Measurements from ENCODE around the gene ITIH6.
"Not testable (repeated sequence)": the region's sequence is repeated elsewhere in the genome, so short reads cannot be mapped to it uniquely, and the experiment has no call there.

The ITIH6 gene

GRCh38 chrX:54799046-54799445 is 991 bp upstream of the ITIH6 start:
- Histone ChIP-seq H3K4me3 (ENCODE audit: low read length in 2 of 2) (no peak overlapping the region), H3K9me3 (ENCODE audit: control insufficient read depth in 2 of 2, low read length in 2 of 2) (no peaks in the 10 kb centered on the region), H3K27me3 (ENCODE audit: control insufficient read depth in 1 of 2, insufficient read depth in 2 of 2, low read length in 2 of 2) (peaks cover 0 to 2% of the 10 kb centered on the region in 2 donors)

GRCh38 chrX:54794795-54795194 is 3.3 kb downstream of the ITIH6 start:
- Histone ChIP-seq H3K27me3 (ENCODE audit: control insufficient read depth in 1 of 2, insufficient read depth in 2 of 2, low read length in 2 of 2) (peaks cover 0 to 6% of the 10 kb centered on the region in 2 donors), H3K27ac (ENCODE audit: low read length) (no peak overlapping the region), H3K9ac (ENCODE audit: low read length in 2 of 2) (no peak overlapping the region), H3K4me3 (ENCODE audit: low read length in 2 of 2) (no peak overlapping the region), H3K9me3 (ENCODE audit: control insufficient read depth in 2 of 2, low read length in 2 of 2) (no peaks in the 10 kb centered on the region), H3K36me3 (ENCODE audit: control insufficient read depth in 2 of 2, insufficient read depth in 2 of 2, low read length in 2 of 2) (no peaks in the 10 kb centered on the region), H3K4me1 (ENCODE audit: control insufficient read depth, insufficient read depth, low read length) (no peaks in the 10 kb centered on the region)

More at GRCh38 chrX:54799046-54799445, 991 bp upstream of the ITIH6 start:
- H3K27ac ChIP-seq (ENCODE audit: low read length) = no peak overlapping the region
- H3K9ac ChIP-seq (ENCODE audit: low read length in 2 of 2) = no peak overlapping the region
- H3K36me3 ChIP-seq (ENCODE audit: control insufficient read depth in 2 of 2, insufficient read depth in 2 of 2, low read length in 2 of 2) = no peaks in the 10 kb centered on the region
- no peaks in the 10 kb centered on the region for H3K4me1 ChIP-seq (ENCODE audit: control insufficient read depth, insufficient read depth, low read length)

DNA sequence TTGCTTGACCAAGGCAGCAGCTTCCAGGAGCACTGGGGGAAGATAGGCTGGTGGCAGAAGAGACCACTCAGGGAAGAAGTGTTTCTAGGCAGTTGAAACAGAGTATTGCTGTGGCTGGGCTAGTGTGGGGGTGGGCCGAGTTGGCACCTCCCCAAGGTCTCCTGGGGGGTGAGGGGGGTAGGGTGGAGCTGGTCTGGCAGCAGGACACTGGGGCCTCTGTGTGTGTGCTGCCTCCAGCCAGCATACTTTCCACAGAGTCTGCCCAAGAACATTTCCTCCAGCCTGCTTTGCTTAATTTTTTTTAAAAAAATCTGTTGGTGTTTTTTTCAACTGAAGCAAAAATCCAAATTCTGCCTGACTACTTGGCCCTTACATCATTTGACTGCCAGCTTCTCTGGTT is 4.0 kb downstream of the ITIH6 start:
- Histone ChIP-seq H3K36me3 (ENCODE audit: control insufficient read depth in 2 of 2, insufficient read depth in 2 of 2, low read length in 2 of 2) (no peaks in the 10 kb centered on the region), H3K4me3 (ENCODE audit: low read length in 2 of 2) (no peak overlapping the region), H3K27ac (ENCODE audit: low read length) (no peak overlapping the region), H3K9ac (ENCODE audit: low read length in 2 of 2) (no peak overlapping the region), H3K9me3 (ENCODE audit: control insufficient read depth in 2 of 2, low read length in 2 of 2) (no peaks in the 10 kb centered on the region), H3K4me1 (ENCODE audit: control insufficient read depth, insufficient read depth, low read length) (no peaks in the 10 kb centered on the region), H3K27me3 (ENCODE audit: control insufficient read depth in 1 of 2, insufficient read depth in 2 of 2, low read length in 2 of 2) (peaks cover 0 to 6% of the 10 kb centered on the region in 2 donors)

DNA sequence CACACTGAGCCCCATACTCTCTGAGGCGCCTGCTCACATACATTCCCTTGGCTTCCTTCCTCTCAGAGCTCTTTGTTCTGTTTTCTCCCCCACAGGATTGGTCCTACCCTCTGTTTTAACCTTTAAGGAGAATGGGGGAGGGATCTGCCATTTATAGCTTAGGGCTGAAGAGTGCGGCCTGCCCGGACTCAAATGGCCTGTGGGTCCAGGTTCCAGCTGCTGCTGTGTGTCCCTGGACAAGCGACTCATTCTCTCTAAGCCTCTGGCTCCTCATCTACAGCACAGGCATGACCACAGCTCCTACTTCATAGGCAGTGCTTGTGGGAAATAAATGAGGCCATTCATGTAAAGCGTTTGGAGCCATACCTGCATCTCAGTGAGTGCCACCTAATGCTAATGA is 8.7 kb downstream of the ITIH6 start:
- not testable (repeated sequence) for H3K4me1 ChIP-seq (ENCODE audit: control insufficient read depth, insufficient read depth, low read length); H3K9me3 ChIP-seq (ENCODE audit: control insufficient read depth in 2 of 2, low read length in 2 of 2); H3K27me3 ChIP-seq (ENCODE audit: control insufficient read depth in 1 of 2, insufficient read depth in 2 of 2, low read length in 2 of 2); H3K9ac ChIP-seq (ENCODE audit: low read length in 2 of 2); H3K27ac ChIP-seq (ENCODE audit: low read length); H3K4me3 ChIP-seq (ENCODE audit: low read length in 2 of 2); H3K36me3 ChIP-seq (ENCODE audit: control insufficient read depth in 2 of 2, insufficient read depth in 2 of 2, low read length in 2 of 2)

DNA sequence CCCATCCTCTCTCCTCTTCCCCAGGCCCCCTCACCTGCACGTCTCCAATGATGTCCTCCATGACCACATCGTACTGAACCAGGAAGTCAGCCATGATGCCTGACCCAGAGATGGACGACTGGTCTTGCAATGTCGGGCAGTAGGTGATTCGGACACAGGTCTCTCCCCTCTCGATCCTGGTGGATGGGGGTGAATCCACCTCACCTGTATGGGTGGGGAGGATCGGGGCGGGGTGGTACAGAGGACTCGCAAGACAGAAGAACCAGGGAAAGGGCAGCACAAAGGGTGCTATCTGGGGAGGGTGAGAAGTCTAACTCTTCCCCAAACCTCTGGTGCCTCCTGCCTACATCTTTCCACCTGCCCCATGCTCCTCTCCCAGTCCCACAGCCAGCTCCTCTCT is 9.6 kb downstream of the ITIH6 start:
- H3K36me3 ChIP-seq (ENCODE audit: control insufficient read depth in 2 of 2, insufficient read depth in 2 of 2, low read length in 2 of 2) = no peaks in the 10 kb centered on the region
- H3K4me3 ChIP-seq (ENCODE audit: low read length in 2 of 2) = no peak overlapping the region
- no peak overlapping the region for H3K9ac ChIP-seq (ENCODE audit: low read length in 2 of 2)
- H3K9me3 ChIP-seq (ENCODE audit: control insufficient read depth in 2 of 2, low read length in 2 of 2) = no peaks in the 10 kb centered on the region
- no peaks in the 10 kb centered on the region for H3K4me1 ChIP-seq (ENCODE audit: control insufficient read depth, insufficient read depth, low read length)
- no peak overlapping the region for H3K27ac ChIP-seq (ENCODE audit: low read length)
- peaks cover 0 to 4% of the 10 kb centered on the region in 2 donors for H3K27me3 ChIP-seq (ENCODE audit: control insufficient read depth in 1 of 2, insufficient read depth in 2 of 2, low read length in 2 of 2)

- Histone ChIP-seq H3K4me3 (ENCODE audit: low read length in 2 of 2) (no peak overlapping the region), H3K27me3 (ENCODE audit: control insufficient read depth in 1 of 2, insufficient read depth in 2 of 2, low read length in 2 of 2) (peaks cover 0 to 4% of the 10 kb centered on the region in 2 donors), H3K9ac (ENCODE audit: low read length in 2 of 2) (no peak overlapping the region), H3K36me3 (ENCODE audit: control insufficient read depth in 2 of 2, insufficient read depth in 2 of 2, low read length in 2 of 2) (no peaks in the 10 kb centered on the region), H3K27ac (ENCODE audit: low read length) (no peak overlapping the region), H3K9me3 (ENCODE audit: control insufficient read depth in 2 of 2, low read length in 2 of 2) (no peaks in the 10 kb centered on the region), H3K4me1 (ENCODE audit: control insufficient read depth, insufficient read depth, low read length) (no peaks in the 10 kb centered on the region)
These were observed 11.1 kb downstream of the ITIH6 start for GRCh38 chrX:54786967-54787366.

DNA sequence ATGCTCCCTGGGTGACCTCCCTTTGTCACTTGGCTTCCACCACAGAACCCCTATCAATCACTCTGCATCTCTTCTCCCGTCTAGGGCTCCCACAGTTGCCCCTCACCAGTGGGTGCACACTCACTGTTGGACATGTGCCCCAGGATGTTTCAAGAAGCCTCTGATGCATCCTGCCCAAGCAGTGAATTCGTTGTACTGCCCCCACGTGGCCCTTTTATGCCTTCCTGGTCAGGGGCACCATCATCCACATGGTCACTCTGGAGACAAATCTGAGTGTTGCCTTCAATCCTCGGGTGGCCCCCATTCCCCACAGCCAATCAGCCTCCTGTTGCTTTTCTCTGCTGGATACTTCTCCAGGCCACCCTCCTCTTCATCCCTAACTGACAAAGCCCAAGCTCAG is 12.2 kb downstream of the ITIH6 start:
- peaks cover 0 to 4% of the 10 kb centered on the region in 2 donors for H3K27me3 ChIP-seq (ENCODE audit: control insufficient read depth in 1 of 2, insufficient read depth in 2 of 2, low read length in 2 of 2)

DNA sequence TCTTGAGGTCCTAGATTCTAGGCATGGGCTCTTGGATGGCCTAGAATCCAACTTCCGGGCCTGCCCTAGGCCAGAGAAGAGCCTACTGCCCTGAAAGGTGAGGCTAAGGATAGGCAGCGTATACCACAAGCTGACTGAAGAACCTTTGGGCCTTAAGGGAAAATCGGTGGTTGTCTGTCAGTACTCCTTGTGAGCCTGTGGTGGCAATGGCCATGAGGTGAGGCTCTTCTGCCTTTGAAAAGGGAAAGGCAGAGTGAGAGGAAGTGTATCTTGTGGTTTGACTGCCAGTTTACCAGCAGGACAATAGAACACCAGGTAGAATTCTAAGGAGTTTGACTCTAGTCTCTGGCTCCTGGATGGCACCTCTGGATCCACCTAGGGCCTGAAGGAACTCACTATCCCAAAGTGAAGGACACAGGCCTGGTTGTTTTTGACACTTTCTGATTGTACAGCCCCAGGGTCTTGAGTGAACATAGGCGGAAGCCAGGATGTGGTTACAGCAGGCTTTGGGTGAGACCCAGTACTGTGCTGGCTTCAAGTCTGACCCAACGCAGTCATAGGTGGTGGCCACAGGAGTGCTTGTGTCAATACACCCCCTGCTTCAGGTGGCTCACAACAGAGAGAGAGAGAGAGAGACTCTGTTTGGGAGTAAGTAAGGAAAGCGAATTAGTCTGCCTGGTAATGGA is 20.9 kb downstream of the ITIH6 start:
- Histone ChIP-seq H3K36me3 (ENCODE audit: control insufficient read depth in 2 of 2, insufficient read depth in 2 of 2, low read length in 2 of 2) (no peaks in the 10 kb centered on the region), H3K27ac (ENCODE audit: low read length) (no peak overlapping the region), H3K4me3 (ENCODE audit: low read length in 2 of 2) (no peak overlapping the region), H3K9ac (ENCODE audit: low read length in 2 of 2) (no peak overlapping the region), H3K27me3 (ENCODE audit: control insufficient read depth in 1 of 2, insufficient read depth in 2 of 2, low read length in 2 of 2) (peaks cover 0 to 10% of the 10 kb centered on the region in 2 donors), H3K9me3 (ENCODE audit: control insufficient read depth in 2 of 2, low read length in 2 of 2) (no peaks in the 10 kb centered on the region), H3K4me1 (ENCODE audit: control insufficient read depth, insufficient read depth, low read length) (peaks cover 2% of the 10 kb centered on the region)

More for the DNA sequence above, 12.2 kb downstream of the ITIH6 start:
- Histone ChIP-seq H3K4me3 (ENCODE audit: low read length in 2 of 2) (no peak overlapping the region), H3K9ac (ENCODE audit: low read length in 2 of 2) (no peak overlapping the region), H3K36me3 (ENCODE audit: control insufficient read depth in 2 of 2, insufficient read depth in 2 of 2, low read length in 2 of 2) (no peaks in the 10 kb centered on the region), H3K27ac (ENCODE audit: low read length) (no peak overlapping the region), H3K9me3 (ENCODE audit: control insufficient read depth in 2 of 2, low read length in 2 of 2) (no peaks in the 10 kb centered on the region), H3K4me1 (ENCODE audit: control insufficient read depth, insufficient read depth, low read length) (no peaks in the 10 kb centered on the region)

DNA sequence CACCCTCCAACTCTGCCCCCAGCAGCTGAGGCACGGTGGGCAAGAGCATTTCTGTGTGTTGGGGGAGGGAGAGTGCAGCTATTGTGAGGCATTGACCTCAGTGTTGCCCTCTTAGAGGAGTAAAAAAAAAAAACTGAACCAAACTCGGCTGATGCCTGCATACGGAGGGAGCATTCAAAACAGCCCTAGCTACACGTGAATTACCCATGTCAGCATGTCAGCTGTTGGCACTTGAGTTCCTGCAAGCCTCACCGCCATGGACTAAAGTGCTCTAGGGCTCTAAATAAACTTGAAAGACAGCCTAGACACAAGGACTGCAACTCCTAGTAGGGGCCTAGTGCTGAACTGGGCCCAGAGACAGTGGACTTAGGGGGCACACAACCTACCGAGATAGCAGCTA is 22.0 kb downstream of the ITIH6 start:
- Histone ChIP-seq H3K27me3 (ENCODE audit: control insufficient read depth in 1 of 2, insufficient read depth in 2 of 2, low read length in 2 of 2) (peaks cover 0 to 10% of the 10 kb centered on the region in 2 donors), H3K27ac (ENCODE audit: low read length) (no peak overlapping the region), H3K9me3 (ENCODE audit: control insufficient read depth in 2 of 2, low read length in 2 of 2) (no peaks in the 10 kb centered on the region), H3K9ac (ENCODE audit: low read length in 2 of 2) (no peak overlapping the region), H3K4me1 (ENCODE audit: control insufficient read depth, insufficient read depth, low read length) (peaks cover 2% of the 10 kb centered on the region), H3K36me3 (ENCODE audit: control insufficient read depth in 2 of 2, insufficient read depth in 2 of 2, low read length in 2 of 2) (no peaks in the 10 kb centered on the region), H3K4me3 (ENCODE audit: low read length in 2 of 2) (no peak overlapping the region)

DNA sequence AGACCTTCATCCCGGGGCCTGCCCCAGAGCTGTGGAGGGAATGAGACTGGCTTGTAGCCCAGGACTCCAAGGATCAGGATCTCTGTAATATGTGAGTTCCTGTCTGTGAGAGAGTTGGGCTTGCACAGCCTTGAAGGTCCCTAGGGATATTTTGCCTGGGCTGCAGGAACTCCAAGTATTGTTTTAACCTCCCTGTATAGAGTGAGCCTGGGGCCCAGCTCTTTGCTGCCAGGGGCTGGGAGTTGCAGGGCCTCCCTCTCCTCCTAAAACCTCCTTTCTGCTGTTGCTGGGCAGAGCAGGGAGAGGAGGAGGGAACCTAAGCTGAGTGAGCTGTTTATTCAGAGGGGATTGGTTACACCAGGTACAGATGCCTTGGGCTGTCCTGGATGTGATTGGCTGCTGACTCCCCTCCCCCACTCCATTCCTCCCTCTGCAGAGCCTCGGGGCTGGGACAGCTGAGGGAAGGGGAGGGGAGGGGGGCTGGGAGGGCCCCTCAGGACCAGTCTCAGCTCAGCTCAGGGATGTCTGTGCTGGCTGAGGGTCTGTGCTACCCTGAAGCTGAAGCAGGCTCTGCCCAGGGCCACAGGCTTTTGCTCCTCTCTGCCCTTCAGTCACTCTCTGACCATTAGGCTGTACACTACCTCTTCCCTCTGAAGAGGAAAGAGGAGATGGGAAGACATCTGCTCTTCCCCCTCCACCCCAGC is 23.5 kb downstream of the ITIH6 start:
- H3K27ac ChIP-seq (ENCODE audit: low read length) = not testable (repeated sequence)

More for the DNA sequence above, 23.5 kb downstream of the ITIH6 start:
- H3K36me3 ChIP-seq (ENCODE audit: control insufficient read depth in 2 of 2, insufficient read depth in 2 of 2, low read length in 2 of 2); H3K4me1 ChIP-seq (ENCODE audit: control insufficient read depth, insufficient read depth, low read length); H3K9ac ChIP-seq (ENCODE audit: low read length in 2 of 2); H3K4me3 ChIP-seq (ENCODE audit: low read length in 2 of 2); H3K9me3 ChIP-seq (ENCODE audit: control insufficient read depth in 2 of 2, low read length in 2 of 2): not testable (repeated sequence)
- peaks cover 0 to 10% of the 10 kb centered on the region in 2 donors for H3K27me3 ChIP-seq (ENCODE audit: control insufficient read depth in 1 of 2, insufficient read depth in 2 of 2, low read length in 2 of 2)
